Naive thymus-derived CD8-positive, alpha-beta T cell (primary cell): ENCODE data around the gene NR3C1. TPM values are rescaled to one million over a fixed set of nuclear protein-coding genes. Genes with fewer than 3 reads are reported as not detected.

Source experiments
- ATAC-seq, 2 donors: fragments of 150-1000 bp; cut with Tn5 transposase in 1 of 2; sonication (Bioruptor Pico), chemical (Tn5 transposase) in 1 of 2; 1 replicate in 1 of 2; 2 replicates in 1 of 2; pipeline ENCODE4 v1.10.0; 2021; ENCODE audit warnings: mild to moderate bottlenecking in 2 of 2, moderate library complexity in 2 of 2
- POLR2A ChIA-PET: fragments of 350-600 bp; sonication (Branson Sonifier 250); formaldehyde crosslinking; loops from one replicate; lab custom pipeline; 2021; ENCODE audit warnings: antibody characterized with exemption; lab: Charles Lee
- DNase-seq, 10 donors: peaks; one replicate each; pipeline versions ENCODE4 v3.0.0 to v3.0.0-alpha.2; 2020 to 2022
- H3K27ac Mint-ChIP-seq, 10 donors: one replicate each; pipeline ENCODE4 v1.8.0; 2020 to 2022; ENCODE audit warnings: mild to moderate bottlenecking in 10 of 10, mixed read lengths in 10 of 10, moderate library complexity in 4 of 10, inconsistent platforms in 1 of 10
- H3K27me3 Mint-ChIP-seq, 5 donors: one replicate each; pipeline ENCODE4 v1.8.0; 2021 to 2022; ENCODE audit warnings: mixed read lengths in 5 of 5
- H3K36me3 Mint-ChIP-seq, 3 donors: one replicate each; pipeline ENCODE4 v1.8.0; 2020 to 2022; ENCODE audit warnings: mixed read lengths in 3 of 3, mild to moderate bottlenecking in 2 of 3, inconsistent platforms in 1 of 3
- H3K4me1 Mint-ChIP-seq, 4 donors: one replicate each; pipeline ENCODE4 v1.8.0; 2021 to 2022; ENCODE audit warnings: mixed read lengths in 4 of 4
- H3K4me3 Mint-ChIP-seq, 10 donors: one replicate each; pipeline ENCODE4 v1.8.0; 2020 to 2022; ENCODE audit warnings: mild to moderate bottlenecking in 10 of 10, mixed read lengths in 10 of 10, moderate library complexity in 6 of 10, inconsistent platforms in 1 of 10
- H3K9me3 Mint-ChIP-seq, 9 donors: one replicate each; pipeline ENCODE4 v1.8.0; 2020 to 2022; ENCODE audit warnings: mixed read lengths in 9 of 9, mild to moderate bottlenecking in 3 of 9, inconsistent platforms in 1 of 9, moderate library complexity in 1 of 9
- polyA plus RNA-seq, 3 donors: library from polyadenylated mRNA; unstranded; fragments of 300-500 nt; fragmentation: Illumina TruSeq; gene quantifications; one replicate each; pipeline ENCODE4 v1.2.3, GENCODE V29; 2021
- total RNA-seq, 8 experiments: library from RNA in 2 of 8; stranded (reverse) in 2 of 8; gene quantifications; one replicate each; pipeline ENCODE4 v1.2.3 and lab custom pipeline; 2021 to 2026

Gene NR3C1
- total RNA-seq (100 to 1,000 TPM; 131 to 133 TPM), polyA plus RNA-seq (10 to 100 TPM; 60.2 to 83.9 (median 67.1) TPM), total RNA-seq (lab: John Stamatoyannopoulos, UW) (138 to 293 (median 177) reads per million in 6 experiments)

DNA sequence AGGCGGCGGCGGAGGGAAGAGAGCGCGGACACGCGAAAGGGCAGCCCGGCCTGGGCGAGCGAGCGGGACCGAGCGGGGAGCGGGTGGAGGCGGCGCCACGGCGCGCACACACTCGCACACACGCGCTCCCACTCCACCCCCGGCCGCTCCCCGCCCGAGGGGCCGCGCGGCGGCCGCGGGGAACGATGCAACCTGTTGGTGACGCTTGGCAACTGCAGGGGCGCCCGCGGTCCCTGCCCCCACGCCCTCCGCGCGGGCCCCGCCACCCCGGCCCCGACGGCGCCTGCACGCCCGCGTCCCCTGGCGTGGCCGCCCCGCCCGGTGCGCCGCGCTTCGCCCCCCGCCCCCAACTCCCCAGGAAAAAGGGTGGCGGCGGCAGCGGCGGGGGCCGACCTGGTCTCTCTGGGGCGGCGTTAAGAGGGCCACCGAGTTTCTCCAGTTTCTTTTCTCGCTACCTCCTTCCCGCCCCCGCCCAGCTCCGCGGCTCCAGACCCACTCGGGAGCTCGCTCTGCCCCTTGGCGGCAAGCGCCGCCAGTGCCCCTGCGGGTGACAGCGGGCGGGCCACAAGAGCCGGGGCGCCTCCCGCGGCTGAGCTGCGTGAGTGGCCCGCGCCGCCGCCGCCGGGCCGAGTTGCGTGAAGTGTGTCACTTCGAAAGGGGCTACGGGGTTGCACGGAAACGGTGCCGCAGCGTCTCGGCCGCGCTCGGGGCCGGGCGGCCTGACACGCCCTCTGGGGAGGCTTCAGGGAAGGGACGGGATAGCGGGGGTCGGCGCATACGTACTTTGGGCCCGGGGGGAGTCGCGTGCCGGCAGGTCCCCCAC, at the start of gene NR3C1:
TSS of gene NR3C1 (minus strand) at position 94 of the 823 bp plus-strand sequence. CDS start 2,847 bp downstream, outside the sequence.
- POLR2A ChIA-PET: interaction anchor here (0.6 to 3.4 kb wide), 28 partner anchors 10 to 801 kb away, joined by 3 to 190 read pairs (median 4); partner anchors contain the start of genes KCTD16 and YIPF5
- H3K4me3 Mint-ChIP-seq: peak within 1 kb of the TSS; percentile 92 to 98 (median 96)
- H3K36me3 Mint-ChIP-seq: peaks cover 0 to 21% (median 20%) of the 10 kb centered on the region in 3 donors
- H3K27ac Mint-ChIP-seq: peak within 1 kb of the TSS; percentile 98 to 99 (median 99)
- H3K4me1 Mint-ChIP-seq: peaks cover 18 to 43% (median 41%) of the 10 kb centered on the region in 4 donors
- H3K27me3 Mint-ChIP-seq: no peaks in the 10 kb centered on the region
- DNase-seq: peak; percentile 81 to 92 (median 88)
- ATAC-seq: peak; percentile 64 to 70
- peaks cover 0 to 8% (median 0%) of the 10 kb centered on the region in 9 donors for H3K9me3 Mint-ChIP-seq

DNA sequence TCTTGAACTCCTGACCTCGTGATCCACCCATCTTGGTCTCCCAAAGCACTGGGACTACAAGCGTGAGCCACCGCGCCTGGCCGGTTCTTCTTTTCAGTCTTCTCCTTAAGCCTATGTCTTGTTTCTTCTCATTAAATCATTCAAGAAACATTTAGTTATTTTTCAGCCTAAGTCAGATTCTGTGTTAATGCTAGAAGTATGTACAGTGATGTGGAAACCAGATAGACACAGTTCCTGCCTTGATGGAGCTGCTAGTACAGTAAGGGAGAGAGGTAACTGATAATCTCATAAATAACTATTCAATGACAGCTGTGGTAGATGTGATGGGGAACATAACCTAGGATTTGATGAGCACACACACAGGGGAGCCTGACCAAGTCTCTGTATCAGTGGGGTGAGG, 46.3 kb upstream of the NR3C1 start:
- Mint-ChIP-seq H3K4me1 (peaks cover 0 to 11% (median 2%) of the 10 kb centered on the region in 4 donors), H3K9me3 (no peaks in the 10 kb centered on the region)
- DNase-seq: no peak

DNA sequence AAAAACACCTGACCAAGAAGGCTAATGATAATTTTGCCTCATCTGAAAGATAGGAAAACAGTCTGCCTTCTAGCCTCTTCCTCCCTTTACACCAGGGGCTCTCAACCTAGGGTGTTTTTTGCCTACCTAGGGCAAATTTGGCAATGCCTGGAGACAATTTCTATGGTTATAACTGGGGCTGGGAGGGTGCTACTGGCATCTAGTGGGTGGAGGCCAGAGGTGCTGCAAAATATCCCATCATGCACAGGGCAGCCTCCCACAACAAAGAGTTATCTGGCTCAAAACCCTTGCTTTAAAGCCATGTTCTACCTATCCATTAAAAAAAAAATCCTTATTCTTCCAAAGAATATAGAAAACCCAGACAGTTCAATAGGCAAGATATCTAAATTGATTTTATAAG, 45.0 kb upstream of the NR3C1 start:
- DNase-seq (no peak), ATAC-seq (peak in 1 of 2 donors; percentile 67)
- H3K4me3 Mint-ChIP-seq: no peak overlapping the region
- peaks cover 0 to 11% (median under 1%) of the 10 kb centered on the region in 4 donors for H3K4me1 Mint-ChIP-seq
- H3K27me3 Mint-ChIP-seq: peaks cover 0 to 9% (median 0%) of the 10 kb centered on the region in 5 donors
- POLR2A ChIA-PET: interaction anchor here (0.7 kb wide), 1 partner anchor 11 kb away, joined by 3 read pairs; no protein-coding TSS in a partner anchor
- no peaks in the 10 kb centered on the region for H3K36me3 Mint-ChIP-seq
- H3K9me3 Mint-ChIP-seq: no peaks in the 10 kb centered on the region
- no peak overlapping the region for H3K27ac Mint-ChIP-seq

More for the DNA sequence above, 46.3 kb upstream of the NR3C1 start:
- H3K27ac Mint-ChIP-seq: no peak overlapping the region
- POLR2A ChIA-PET: interaction anchor here (1.1 kb wide), 1 partner anchor 45 kb away, joined by 5 read pairs; no protein-coding TSS in a partner anchor
- H3K27me3 Mint-ChIP-seq: no peaks in the 10 kb centered on the region
- no peak overlapping the region for H3K4me3 Mint-ChIP-seq
- ATAC-seq: no peak
- no peaks in the 10 kb centered on the region for H3K36me3 Mint-ChIP-seq

DNA sequence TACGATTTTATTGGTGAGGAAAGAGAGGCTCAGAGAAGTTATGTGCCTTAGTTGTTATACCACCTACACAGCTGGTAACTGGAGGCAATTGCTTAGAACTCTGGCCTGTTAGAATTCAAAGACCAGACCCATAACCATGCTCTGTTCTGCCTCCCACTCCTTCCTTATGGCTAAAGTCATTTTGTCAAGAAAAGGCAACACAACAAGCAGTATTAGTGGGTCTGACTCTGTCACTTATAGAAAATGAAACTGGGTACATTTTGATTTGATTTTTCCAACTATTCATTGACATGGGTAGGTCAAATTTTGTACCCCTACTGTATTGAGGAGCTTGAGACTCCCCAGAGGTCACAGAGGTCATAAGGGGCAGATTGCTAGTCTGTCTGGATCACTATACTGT, 44.5 kb upstream of the NR3C1 start:
- DNase-seq (no peak), ATAC-seq (no peak)
- no peaks in the 10 kb centered on the region for H3K9me3 Mint-ChIP-seq
- H3K4me1 Mint-ChIP-seq: peaks cover 0 to 11% (median under 1%) of the 10 kb centered on the region in 4 donors
- POLR2A ChIA-PET: no interaction called here
- H3K27ac Mint-ChIP-seq: peak overlapping the region in 1 of 10 donors; percentile 3
- H3K36me3 Mint-ChIP-seq: no peaks in the 10 kb centered on the region
- peaks cover 0 to 9% (median 0%) of the 10 kb centered on the region in 5 donors for H3K27me3 Mint-ChIP-seq
- no peak overlapping the region for H3K4me3 Mint-ChIP-seq

DNA sequence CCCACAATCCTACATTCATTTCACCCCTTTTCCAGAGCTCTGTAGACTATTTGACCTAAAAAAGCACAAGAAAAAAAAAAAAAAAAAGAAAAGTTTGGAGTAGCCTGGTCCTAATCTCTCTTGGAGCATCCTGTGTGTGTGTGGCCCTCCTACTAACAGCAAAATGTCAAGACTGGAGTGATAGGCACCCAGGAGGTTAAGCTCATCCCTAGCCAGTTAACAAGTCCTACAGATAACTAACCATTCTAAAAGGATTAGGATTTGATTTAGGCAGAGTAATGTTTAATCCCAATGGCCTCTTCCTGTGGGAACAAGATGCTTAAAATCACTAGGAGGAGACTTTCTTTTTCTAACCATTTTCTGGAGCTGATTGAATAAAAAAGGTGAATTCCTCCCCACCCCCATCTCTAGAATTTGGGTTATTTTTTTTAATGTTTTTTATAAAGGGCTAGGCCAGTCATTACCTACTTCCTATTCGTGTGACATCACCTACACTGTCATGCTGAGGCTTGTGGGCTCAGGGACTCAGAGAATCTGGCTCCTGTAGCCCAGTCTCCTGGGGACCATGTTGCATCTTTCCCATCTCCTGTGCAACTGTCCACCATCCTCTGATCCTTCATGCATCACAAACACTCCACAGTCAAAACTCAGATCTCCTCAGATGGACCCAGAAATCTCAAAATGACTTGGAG, 43.2 kb upstream of the NR3C1 start:
- no peak for DNase-seq

DNA sequence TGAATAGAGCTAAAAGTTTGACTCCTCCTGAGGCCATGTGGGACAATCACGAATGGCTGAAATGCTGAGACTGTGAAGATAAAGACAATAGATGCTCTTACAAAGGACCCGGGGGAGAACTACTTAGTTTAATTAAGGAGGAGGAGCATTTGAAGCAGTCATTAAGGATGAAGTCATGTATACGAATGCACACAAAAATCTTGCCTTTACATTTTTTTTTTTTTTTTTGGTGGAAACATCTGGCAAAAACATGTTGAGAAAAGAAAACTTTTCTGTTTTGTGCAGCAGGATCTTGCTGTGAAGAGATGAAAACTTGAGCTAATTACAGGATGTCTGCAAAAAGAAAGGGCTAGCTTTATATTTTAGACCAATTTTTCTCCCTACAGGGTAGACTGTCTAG, 42.3 kb upstream of the NR3C1 start:
- no peak for DNase-seq
- POLR2A ChIA-PET: interaction anchor here (0.6 to 1.4 kb wide), 4 partner anchors 10 to 1425 kb away, joined by 3 to 6 read pairs (median 4); partner anchors contain the start of gene NR3C1
- Mint-ChIP-seq H3K4me1 (peaks cover 0 to 11% (median under 1%) of the 10 kb centered on the region in 4 donors), H3K36me3 (no peaks in the 10 kb centered on the region), H3K4me3 (no peak overlapping the region), H3K27me3 (peaks cover 0 to 9% (median 0%) of the 10 kb centered on the region in 5 donors), H3K9me3 (no peaks in the 10 kb centered on the region), H3K27ac (no peak overlapping the region)
- no peak for ATAC-seq

More for the DNA sequence above, 43.2 kb upstream of the NR3C1 start:
- Mint-ChIP-seq H3K9me3 (no peaks in the 10 kb centered on the region), H3K36me3 (no peaks in the 10 kb centered on the region), H3K27ac (peak overlapping the region in 1 of 10 donors; percentile 50), H3K4me1 (peaks cover 0 to 11% (median under 1%) of the 10 kb centered on the region in 4 donors), H3K4me3 (no peak overlapping the region), H3K27me3 (peaks cover 0 to 9% (median 0%) of the 10 kb centered on the region in 5 donors)
- POLR2A ChIA-PET: interaction anchor here (0.7 to 1.4 kb wide), 3 partner anchors 10 to 333 kb away, joined by 3 to 6 read pairs (median 3); partner anchors contain the start of gene NR3C1
- ATAC-seq: peak in 1 of 2 donors; percentile 51

DNA sequence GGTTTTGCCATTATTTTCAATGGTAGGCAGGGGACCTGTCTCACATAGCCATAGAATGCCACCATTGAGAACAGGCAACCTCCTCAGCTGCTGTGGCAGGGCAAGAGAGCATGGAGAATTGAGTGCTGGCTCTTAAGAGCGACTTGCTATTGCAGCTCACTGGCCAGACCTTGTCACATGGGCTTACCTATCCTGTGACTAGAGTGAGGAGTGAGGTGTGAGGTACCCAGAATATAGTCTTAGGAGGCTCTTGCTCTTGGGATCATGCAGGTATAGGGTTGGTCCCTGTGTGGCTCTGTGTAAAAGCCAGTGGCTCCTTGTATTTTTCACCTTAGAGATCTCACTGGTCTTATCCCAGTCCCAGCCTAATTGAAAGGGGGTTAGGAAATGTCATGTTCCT, 39.8 kb upstream of the NR3C1 start:
- Mint-ChIP-seq H3K27ac (no peak overlapping the region), H3K27me3 (peaks cover 0 to 9% (median 0%) of the 10 kb centered on the region in 5 donors), H3K36me3 (no peaks in the 10 kb centered on the region), H3K4me3 (no peak overlapping the region), H3K9me3 (no peaks in the 10 kb centered on the region), H3K4me1 (peaks cover 0 to 11% (median under 1%) of the 10 kb centered on the region in 4 donors)
- DNase-seq: no peak
- POLR2A ChIA-PET: no interaction called here
- no peak for ATAC-seq

DNA sequence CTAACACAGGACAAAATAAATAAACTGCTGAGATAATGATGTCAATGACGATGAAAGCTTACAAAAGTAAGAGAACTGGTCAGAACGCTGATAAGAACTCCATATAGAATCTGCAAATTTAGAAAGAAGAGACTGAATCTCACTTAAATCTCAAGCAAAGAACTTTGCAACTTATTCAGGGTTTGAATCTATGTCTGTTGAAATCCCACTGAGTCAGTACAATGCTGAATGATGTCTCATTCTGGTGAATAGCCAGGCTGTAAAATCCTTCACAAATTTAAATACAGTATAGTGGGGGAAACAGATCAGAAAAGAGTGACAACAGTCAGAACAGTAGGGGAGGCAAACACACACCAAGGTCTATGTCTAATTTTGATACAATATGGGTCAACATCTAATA, 38.9 kb upstream of the NR3C1 start:
- peaks cover 1 to 14% (median 7%) of the 10 kb centered on the region in 4 donors for H3K4me1 Mint-ChIP-seq
- H3K27me3 Mint-ChIP-seq: peaks cover 0 to 9% (median 0%) of the 10 kb centered on the region in 5 donors
- no peaks in the 10 kb centered on the region for H3K36me3 Mint-ChIP-seq
- H3K4me3 Mint-ChIP-seq: no peak overlapping the region
- H3K9me3 Mint-ChIP-seq: no peaks in the 10 kb centered on the region
- POLR2A ChIA-PET: interaction anchor here (1.4 kb wide), 1 partner anchor 38 kb away, joined by 7 read pairs; the partner anchor contains the start of gene NR3C1
- H3K27ac Mint-ChIP-seq: no peak overlapping the region
- ATAC-seq: no peak
- DNase-seq: no peak

DNA sequence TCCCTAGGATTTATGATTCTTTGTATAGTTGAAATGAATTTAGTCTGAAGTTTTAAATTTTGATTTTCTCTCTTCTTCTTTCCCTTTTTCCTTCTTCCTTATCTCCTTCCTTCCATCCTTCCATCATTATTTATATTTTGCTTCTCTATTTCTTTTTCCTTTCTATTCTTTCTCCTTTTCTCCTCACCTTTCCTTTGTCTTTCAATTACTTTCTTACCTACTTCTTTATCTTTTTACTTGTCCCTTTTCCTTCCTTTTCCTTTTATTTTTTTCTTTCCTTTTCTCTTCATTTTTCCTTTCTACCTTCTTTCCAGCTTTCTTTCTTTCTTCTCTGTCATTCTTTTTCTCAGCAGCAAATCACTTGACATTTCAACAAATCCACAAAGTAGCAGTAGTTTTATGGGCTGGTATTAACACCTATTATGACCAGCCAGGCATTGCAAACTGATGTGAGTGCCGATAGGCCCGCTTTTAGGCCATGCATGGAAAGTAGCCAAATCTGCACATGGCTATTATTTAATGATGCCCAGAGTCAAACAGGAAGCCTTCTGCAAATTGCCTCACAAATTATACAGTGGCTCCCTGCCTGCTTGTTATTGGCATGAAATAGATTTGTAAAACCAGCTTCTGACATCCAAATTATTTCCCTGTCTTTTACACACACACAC, 37.1 kb upstream of the NR3C1 start:
- POLR2A ChIA-PET: no interaction called here
- H3K4me1 Mint-ChIP-seq: peaks cover 12 to 25% (median 18%) of the 10 kb centered on the region in 4 donors
- H3K27me3 Mint-ChIP-seq: peaks cover 0 to 9% (median 0%) of the 10 kb centered on the region in 5 donors
- H3K4me3 Mint-ChIP-seq: no peak overlapping the region
- ATAC-seq (no peak), DNase-seq (no peak)
- H3K36me3 Mint-ChIP-seq: no peaks in the 10 kb centered on the region
- no peaks in the 10 kb centered on the region for H3K9me3 Mint-ChIP-seq
- H3K27ac Mint-ChIP-seq: no peak overlapping the region

DNA sequence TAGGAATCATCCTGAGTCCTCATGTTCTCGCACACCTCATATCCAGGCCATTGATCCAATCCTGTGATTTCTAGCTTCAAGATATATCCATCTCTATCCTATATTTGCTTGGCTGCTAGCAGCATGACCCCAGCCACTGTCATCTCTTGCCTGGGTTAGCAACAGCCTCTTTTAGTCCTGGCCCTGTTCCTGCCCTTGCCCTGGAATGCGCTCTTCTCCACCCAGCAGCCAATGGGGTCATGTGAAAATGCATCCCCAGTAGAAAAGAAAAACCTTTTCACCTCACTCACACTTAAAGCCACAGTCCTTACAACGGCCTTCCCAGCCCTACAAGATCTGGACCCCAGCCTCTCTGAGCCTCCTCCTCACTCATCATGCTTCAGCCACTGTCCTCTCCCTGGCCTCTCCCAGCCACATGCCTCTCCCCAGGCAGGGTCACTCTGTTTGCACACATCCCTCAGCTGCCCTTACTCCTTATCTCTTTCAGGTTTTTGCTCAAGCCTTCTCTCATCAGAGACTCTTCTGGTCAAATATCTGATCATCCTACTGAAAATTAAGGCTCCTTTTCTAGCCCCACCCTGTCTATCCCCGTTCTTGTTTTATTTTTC, 34.3 kb upstream of the NR3C1 start:
- peaks cover 25 to 51% (median 43%) of the 10 kb centered on the region in 4 donors for H3K4me1 Mint-ChIP-seq
- no peak for DNase-seq
- POLR2A ChIA-PET: interaction anchor here (7.8 kb wide), 1 partner anchor 34 kb away, joined by 190 read pairs; the partner anchor contains the start of gene NR3C1
- peak overlapping the region in 7 of 10 donors; percentile 13 to 96 (median 53) for H3K27ac Mint-ChIP-seq
- no peaks in the 10 kb centered on the region for H3K36me3 Mint-ChIP-seq
- H3K4me3 Mint-ChIP-seq: peak overlapping the region in 1 of 10 donors; percentile 29
- no peaks in the 10 kb centered on the region for H3K9me3 Mint-ChIP-seq
- ATAC-seq: no peak
- H3K27me3 Mint-ChIP-seq: no peaks in the 10 kb centered on the region

DNA sequence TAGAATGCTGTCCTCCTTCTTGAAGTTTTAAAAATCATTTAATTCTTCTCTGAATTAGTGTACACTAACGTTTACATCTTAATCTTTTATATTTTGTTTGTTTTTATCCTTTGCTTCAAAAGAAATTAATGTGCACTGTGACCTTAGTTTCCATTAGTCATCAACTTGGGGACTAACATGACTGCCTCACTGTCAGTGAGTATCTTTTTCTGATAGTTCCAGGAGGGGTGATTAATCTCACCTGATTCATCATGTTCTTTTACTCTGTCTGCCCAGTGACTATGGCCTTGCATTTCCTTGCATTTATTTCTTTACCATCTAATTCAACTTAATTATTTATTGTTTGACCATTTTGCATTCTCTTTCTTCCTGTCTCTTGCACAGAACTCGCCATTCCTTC, 33.4 kb upstream of the NR3C1 start:
- ATAC-seq (no peak), DNase-seq (no peak)
- peaks cover 27 to 58% (median 52%) of the 10 kb centered on the region in 4 donors for H3K4me1 Mint-ChIP-seq
- no peaks in the 10 kb centered on the region for H3K9me3 Mint-ChIP-seq
- peak overlapping the region in 4 of 10 donors; percentile 11 to 68 (median 35) for H3K4me3 Mint-ChIP-seq
- no peaks in the 10 kb centered on the region for H3K36me3 Mint-ChIP-seq
- no peaks in the 10 kb centered on the region for H3K27me3 Mint-ChIP-seq
- POLR2A ChIA-PET: interaction anchor here (1.0 to 7.8 kb wide), 3 partner anchors 8 to 33 kb away, joined by 3 to 190 read pairs (median 3); partner anchors contain the start of gene NR3C1
- H3K27ac Mint-ChIP-seq: peak overlapping the region in 8 of 10 donors; percentile 35 to 99 (median 76)
